Upper lobe of right lung (tissue), 1 donor: ENCODE measurements around the gene CYSLTR2. TPM values are rescaled to one million over a fixed set of nuclear protein-coding genes. Genes with fewer than 3 reads are reported as not detected.
A peak's percentile ranks its signal among the peaks of the same experiment; 100 is the strongest.

Experiments used
- ATAC-seq: fragments of 200-7000 bp; cut with Tn5 transposase; one replicate; pipeline ENCODE4 v1.9.1; 2020; ENCODE audit warnings: mild to moderate bottlenecking, moderate library complexity
- DNase-seq: peaks from one replicate; pipeline ENCODE4 v3.0.0-alpha.2; 2020
- H3K27ac ChIP-seq: fragments of 200-600 bp; one replicate; pipeline ENCODE4 v1.8.0; 2022
- H3K27me3 ChIP-seq: fragments of 200-600 bp; one replicate; pipeline ENCODE4 v1.8.0; 2022; ENCODE audit warnings: mild to moderate bottlenecking
- H3K36me3 ChIP-seq: fragments of 200-600 bp; one replicate; pipeline ENCODE4 v1.8.0; 2022
- H3K4me1 ChIP-seq: fragments of 200-600 bp; one replicate; pipeline ENCODE4 v1.8.0; 2022
- H3K4me3 ChIP-seq: fragments of 200-600 bp; one replicate; pipeline ENCODE4 v1.8.0; 2022; ENCODE audit warnings: mild to moderate bottlenecking
- H3K9me3 ChIP-seq: fragments of 200-600 bp; one replicate; pipeline ENCODE4 v1.8.0; 2022
- intact Hi-C: fragments of 100-400 bp; cut with DNase I; formaldehyde crosslinking; loops from one replicate; pipeline ENCODE4 v1.11.0; 2022
- total RNA-seq: library from RNA; stranded (reverse); fragmentation: NEBNext Ultra II Directional; extraction: Animal tissue kit (Norgen Biotek cat#: 25700); gene quantifications from one replicate; pipeline ENCODE4 v1.2.1, GENCODE V29; 2021
- TF ChIP-seq, protein P1 (sequence below): fragments of 200-600 bp; IDR thresholded peaks from one replicate; pipeline ENCODE4 v1.8.0; 2022; ENCODE audit warnings: antibody characterized with exemption
- donor health status: DM: no; HTN: yes; CAD: no; lungs with severe emphysema.

CYSLTR2 gene
- total RNA-seq, 1 donor from 2014 or later, result 0.67 TPM

GRCh38 chr13:48729856-48730255 is 76.1 kb downstream of the CYSLTR2 start:
- Histone ChIP-seq H3K36me3 (no peaks in the 10 kb centered on the region), H3K9me3 (no peaks in the 10 kb centered on the region), H3K4me1 (peaks cover 8% of the 10 kb centered on the region), H3K27ac (no peak overlapping the region), H3K27me3 (no peaks in the 10 kb centered on the region), H3K4me3 (no peak overlapping the region)
- TF ChIP-seq, protein P1, sequence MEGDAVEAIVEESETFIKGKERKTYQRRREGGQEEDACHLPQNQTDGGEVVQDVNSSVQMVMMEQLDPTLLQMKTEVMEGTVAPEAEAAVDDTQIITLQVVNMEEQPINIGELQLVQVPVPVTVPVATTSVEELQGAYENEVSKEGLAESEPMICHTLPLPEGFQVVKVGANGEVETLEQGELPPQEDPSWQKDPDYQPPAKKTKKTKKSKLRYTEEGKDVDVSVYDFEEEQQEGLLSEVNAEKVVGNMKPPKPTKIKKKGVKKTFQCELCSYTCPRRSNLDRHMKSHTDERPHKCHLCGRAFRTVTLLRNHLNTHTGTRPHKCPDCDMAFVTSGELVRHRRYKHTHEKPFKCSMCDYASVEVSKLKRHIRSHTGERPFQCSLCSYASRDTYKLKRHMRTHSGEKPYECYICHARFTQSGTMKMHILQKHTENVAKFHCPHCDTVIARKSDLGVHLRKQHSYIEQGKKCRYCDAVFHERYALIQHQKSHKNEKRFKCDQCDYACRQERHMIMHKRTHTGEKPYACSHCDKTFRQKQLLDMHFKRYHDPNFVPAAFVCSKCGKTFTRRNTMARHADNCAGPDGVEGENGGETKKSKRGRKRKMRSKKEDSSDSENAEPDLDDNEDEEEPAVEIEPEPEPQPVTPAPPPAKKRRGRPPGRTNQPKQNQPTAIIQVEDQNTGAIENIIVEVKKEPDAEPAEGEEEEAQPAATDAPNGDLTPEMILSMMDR, result no peak
- intact Hi-C loops, result no loop called here
- DNase-seq, result no peak
- no peak for ATAC-seq

- intact Hi-C loops, result no loop called here
- ATAC-seq (no peak), DNase-seq (no peak)
- H3K9me3 ChIP-seq, result no peaks in the 10 kb centered on the region
- TF ChIP-seq, protein P1, result no peak
- no peaks in the 10 kb centered on the region for H3K36me3 ChIP-seq
- no peak overlapping the region for H3K27ac ChIP-seq
- H3K27me3 ChIP-seq, result no peaks in the 10 kb centered on the region
- H3K4me3 ChIP-seq, result no peak overlapping the region
- peaks cover 8% of the 10 kb centered on the region for H3K4me1 ChIP-seq
Observed at GRCh38 chr13:48731001-48731658, 77.4 kb downstream of the CYSLTR2 start.

DNA sequence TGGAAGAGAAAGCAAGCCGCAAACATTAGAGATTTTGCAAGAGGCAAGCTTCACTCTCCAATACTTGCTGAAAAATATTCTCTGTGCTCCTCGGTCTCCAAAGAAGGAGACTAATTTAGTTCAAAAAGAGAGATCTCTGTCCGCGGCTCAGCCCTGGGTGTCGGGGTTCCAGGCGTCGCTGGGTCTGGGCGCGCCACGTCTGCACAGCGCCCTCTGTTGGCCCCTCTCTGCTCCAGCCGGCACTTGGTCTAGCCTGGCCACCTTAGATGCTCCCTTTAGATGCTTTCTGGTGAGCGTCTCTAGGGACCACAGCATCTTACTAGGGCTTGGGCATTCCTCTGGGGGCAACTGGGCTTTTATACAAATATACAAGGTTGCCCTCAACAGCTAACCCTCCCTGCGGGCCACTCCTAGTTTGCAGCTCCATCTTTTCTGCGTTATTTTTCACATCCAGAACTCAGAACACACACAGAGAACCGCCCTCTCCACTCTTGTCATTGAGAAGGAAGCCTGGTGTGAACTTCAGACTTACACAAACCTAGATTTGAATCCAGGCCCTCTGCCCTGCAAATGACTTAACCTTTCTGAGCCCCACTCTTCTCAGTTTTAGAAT is 78.3 kb downstream of the CYSLTR2 start:
- TF ChIP-seq, protein P1, result peak; percentile 65
- intact Hi-C loops, result no loop called here
- Histone ChIP-seq H3K4me3 (no peak overlapping the region), H3K27me3 (no peaks in the 10 kb centered on the region), H3K9me3 (no peaks in the 10 kb centered on the region), H3K27ac (no peak overlapping the region), H3K4me1 (peaks cover 7% of the 10 kb centered on the region), H3K36me3 (no peaks in the 10 kb centered on the region)
- DNase-seq (peak; percentile 69), ATAC-seq (peak; percentile 90)

GRCh38 chr13:48733739-48734335 is 80.1 kb downstream of the CYSLTR2 start:
- Histone ChIP-seq H3K4me1 (peaks cover under 1% of the 10 kb centered on the region), H3K9me3 (no peaks in the 10 kb centered on the region), H3K27ac (no peak overlapping the region), H3K27me3 (no peaks in the 10 kb centered on the region), H3K36me3 (no peaks in the 10 kb centered on the region), H3K4me3 (no peak overlapping the region)
- no peak for DNase-seq
- intact Hi-C loops, result no loop called here
- TF ChIP-seq, protein P1, result no peak
- no peak for ATAC-seq

- DNase-seq, result no peak
- Histone ChIP-seq H3K9me3 (no peaks in the 10 kb centered on the region), H3K4me3 (no peak overlapping the region), H3K4me1 (peaks cover 5% of the 10 kb centered on the region), H3K27ac (no peak overlapping the region), H3K27me3 (no peaks in the 10 kb centered on the region), H3K36me3 (no peaks in the 10 kb centered on the region)
- no peak for ATAC-seq
- intact Hi-C loops, result no loop called here
- TF ChIP-seq, protein P1, result no peak
Observed at GRCh38 chr13:48735571-48735970, 81.8 kb downstream of the CYSLTR2 start.
